WERI-Rb-1 (cell line): ENCODE results near the gene BAHCC1.

Source experiments
- DNase-seq: peaks from one replicate; pipeline ENCODE4 v3.0.0-alpha.2; 2020
- H3K27ac ChIP-seq: fragments of 250-450 bp; sonication (Bioruptor Pico); 2 replicates; pipeline ENCODE4 v1.5.1; 2020; ENCODE audit warnings: mild to moderate bottlenecking, moderate library complexity
- H3K27me3 ChIP-seq: fragments of 250-450 bp; sonication (Bioruptor Pico); 2 replicates; pipeline ENCODE4 v1.5.1; 2021; ENCODE audit warnings: mild to moderate bottlenecking, low read depth, moderate library complexity; ENCODE audit not compliant: insufficient read depth, severe bottlenecking
- H3K36me3 ChIP-seq: fragments of 250-450 bp; sonication (Bioruptor Pico); 2 replicates; pipeline ENCODE4 v1.5.1; 2020; ENCODE audit warnings: mild to moderate bottlenecking, moderate library complexity
- H3K4me3 ChIP-seq: 2 replicates; pipeline ENCODE4 v1.5.1; 2011; ENCODE audit warnings: low read depth, mild to moderate bottlenecking, control low read depth, low read length
- H3K9me3 ChIP-seq: fragments of 250-450 bp; sonication (Bioruptor Pico); 2 replicates; pipeline ENCODE4 v1.5.1; 2021; ENCODE audit warnings: mild to moderate bottlenecking, moderate library complexity; ENCODE audit not compliant: severe bottlenecking
- TF ChIP-seq, protein P1 (sequence below): IDR thresholded peaks from 2 replicates; pipeline ENCODE4 v1.5.1; 2011; ENCODE audit warnings: low read depth, mild to moderate bottlenecking, control low read depth, inconsistent platforms, low read length

BAHCC1 gene

GRCh38 chr17:81434072-81434471, 38.8 kb downstream of the BAHCC1 start:
- Histone ChIP-seq H3K27me3 (no peaks in the 10 kb centered on the region), H3K4me3 (no peak overlapping the region), H3K27ac (no peak overlapping the region), H3K36me3 (no peaks in the 10 kb centered on the region), H3K9me3 (no peaks in the 10 kb centered on the region)
- no peak for DNase-seq
- TF ChIP-seq, protein P1, sequence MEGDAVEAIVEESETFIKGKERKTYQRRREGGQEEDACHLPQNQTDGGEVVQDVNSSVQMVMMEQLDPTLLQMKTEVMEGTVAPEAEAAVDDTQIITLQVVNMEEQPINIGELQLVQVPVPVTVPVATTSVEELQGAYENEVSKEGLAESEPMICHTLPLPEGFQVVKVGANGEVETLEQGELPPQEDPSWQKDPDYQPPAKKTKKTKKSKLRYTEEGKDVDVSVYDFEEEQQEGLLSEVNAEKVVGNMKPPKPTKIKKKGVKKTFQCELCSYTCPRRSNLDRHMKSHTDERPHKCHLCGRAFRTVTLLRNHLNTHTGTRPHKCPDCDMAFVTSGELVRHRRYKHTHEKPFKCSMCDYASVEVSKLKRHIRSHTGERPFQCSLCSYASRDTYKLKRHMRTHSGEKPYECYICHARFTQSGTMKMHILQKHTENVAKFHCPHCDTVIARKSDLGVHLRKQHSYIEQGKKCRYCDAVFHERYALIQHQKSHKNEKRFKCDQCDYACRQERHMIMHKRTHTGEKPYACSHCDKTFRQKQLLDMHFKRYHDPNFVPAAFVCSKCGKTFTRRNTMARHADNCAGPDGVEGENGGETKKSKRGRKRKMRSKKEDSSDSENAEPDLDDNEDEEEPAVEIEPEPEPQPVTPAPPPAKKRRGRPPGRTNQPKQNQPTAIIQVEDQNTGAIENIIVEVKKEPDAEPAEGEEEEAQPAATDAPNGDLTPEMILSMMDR: no peak

DNA sequence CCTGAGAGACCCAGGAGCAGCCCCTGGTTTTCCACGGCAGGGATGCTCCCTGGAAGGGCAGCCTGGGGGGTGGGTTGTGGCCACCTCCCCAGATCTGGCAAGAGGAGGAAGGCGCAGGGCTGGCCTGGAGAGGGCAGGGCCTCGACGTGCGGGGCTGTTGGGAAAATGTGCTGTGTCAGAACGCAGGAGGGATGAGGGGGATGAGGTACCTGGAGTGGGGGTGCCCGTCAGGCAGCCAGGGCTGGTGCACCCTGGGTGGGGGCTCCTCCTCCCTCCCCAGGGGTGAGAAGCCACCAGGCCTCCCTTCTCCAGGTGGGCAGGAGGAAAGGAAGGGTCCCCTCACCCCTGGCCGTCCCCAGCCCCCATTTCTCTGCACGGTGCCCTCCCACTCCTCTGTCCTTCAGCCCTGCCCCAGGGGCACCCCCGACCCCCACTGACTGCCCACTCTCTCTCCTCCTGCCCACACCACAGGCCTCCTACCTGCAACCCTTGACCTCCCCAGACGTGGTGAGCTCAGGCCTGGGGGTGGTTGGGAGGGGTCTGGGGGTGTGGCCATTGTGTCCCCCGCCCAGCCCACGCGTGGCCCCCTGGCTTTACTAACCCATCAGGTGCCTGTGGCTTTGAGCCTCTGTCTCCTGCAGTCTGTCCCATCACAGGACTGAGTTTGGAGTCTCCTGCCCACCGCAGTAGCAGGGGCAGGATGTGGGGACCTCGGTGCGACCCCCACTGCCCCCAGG, 39.6 kb downstream of the BAHCC1 start:
- H3K4me3 ChIP-seq: no peak overlapping the region
- TF ChIP-seq, protein P1: no peak
- no peak overlapping the region for H3K27ac ChIP-seq
- no peaks in the 10 kb centered on the region for H3K27me3 ChIP-seq
- no peak for DNase-seq
- H3K9me3 ChIP-seq: no peaks in the 10 kb centered on the region
- no peaks in the 10 kb centered on the region for H3K36me3 ChIP-seq

DNA sequence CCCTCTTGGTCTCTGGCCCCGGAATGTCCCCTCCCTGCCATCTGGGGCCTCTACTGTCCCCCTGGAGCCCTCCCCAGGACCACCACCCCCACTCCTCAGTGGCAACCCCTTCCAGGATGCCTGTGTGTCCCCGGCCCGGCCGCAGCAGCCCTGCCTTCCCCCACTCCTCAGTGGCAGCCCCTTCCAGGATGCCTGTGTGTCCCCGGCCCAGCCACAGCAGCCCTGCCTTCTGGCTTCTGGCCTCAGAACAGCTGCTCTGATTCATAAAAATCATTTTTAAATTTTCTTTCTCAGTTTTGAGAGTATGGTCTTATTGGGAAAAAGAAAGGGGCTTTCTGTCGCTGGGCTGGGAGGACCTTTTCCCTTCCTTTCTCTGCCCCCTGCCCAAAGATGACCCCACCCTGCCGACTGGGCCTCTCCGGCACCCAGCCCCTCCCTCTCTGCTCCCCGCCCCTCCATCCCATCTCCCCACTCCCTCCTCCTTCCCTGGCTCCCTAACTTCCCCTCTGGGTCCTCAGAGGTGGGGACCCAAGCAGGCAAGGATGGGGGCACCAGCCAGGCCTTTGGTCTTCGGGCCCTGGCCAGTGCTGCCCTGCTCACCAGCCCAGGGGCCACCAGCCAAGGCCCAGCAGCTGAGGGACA, 40.5 kb downstream of the BAHCC1 start:
- no peak for DNase-seq
- Histone ChIP-seq H3K27me3 (no peaks in the 10 kb centered on the region), H3K9me3 (no peaks in the 10 kb centered on the region), H3K27ac (no peak overlapping the region), H3K36me3 (no peaks in the 10 kb centered on the region), H3K4me3 (no peak overlapping the region)
- TF ChIP-seq, protein P1: no peak

DNA sequence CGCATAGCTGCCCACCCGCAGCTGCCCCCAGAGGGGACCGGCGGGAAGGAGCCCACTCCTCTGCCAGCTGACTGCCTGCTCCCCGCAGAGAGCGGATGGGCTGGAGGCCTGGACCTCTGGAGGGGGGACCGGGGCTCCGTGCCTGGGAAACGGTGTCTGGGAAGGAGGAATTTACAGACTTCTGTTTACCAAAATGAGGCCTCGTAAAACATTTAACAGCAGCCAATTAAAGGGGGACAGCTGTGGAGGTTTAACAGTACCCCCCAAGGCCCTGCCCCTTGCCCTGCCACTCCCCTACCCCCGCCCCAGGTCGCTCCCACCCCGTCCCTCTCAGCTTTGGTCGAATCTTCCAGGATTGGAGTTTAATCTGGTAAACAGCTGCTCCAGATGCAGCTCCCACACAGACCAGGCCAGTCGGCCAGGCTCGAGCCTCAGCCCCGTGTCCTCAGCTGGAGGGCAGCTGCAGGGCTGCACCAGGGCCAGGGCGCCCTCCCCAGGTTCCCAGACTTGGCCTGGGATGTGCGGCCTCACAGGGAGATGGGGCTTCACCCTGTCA, 41.1 kb downstream of the BAHCC1 start:
- no peaks in the 10 kb centered on the region for H3K9me3 ChIP-seq
- DNase-seq: no peak
- TF ChIP-seq, protein P1: 0 out of 2 replicates have a peak, but pooled peaks have one; percentile 25
- peaks cover 3% of the 10 kb centered on the region; the same call in 1 of the 2 replicates for H3K36me3 ChIP-seq
- H3K27ac ChIP-seq: no peak overlapping the region
- H3K4me3 ChIP-seq: no peak overlapping the region
- H3K27me3 ChIP-seq: no peaks in the 10 kb centered on the region

- Histone ChIP-seq H3K36me3 (peaks cover 3% of the 10 kb centered on the region; the same call in 1 of the 2 replicates), H3K27me3 (no peaks in the 10 kb centered on the region), H3K9me3 (no peaks in the 10 kb centered on the region), H3K4me3 (no peak overlapping the region), H3K27ac (no peak overlapping the region)
- TF ChIP-seq, protein P1: no peak
- no peak for DNase-seq
These were observed 42.0 kb downstream of the BAHCC1 start for GRCh38 chr17:81437191-81437651.
